Upper lobe of right lung (tissue), 1 donor: ENCODE results near the gene MYH7B. TPM values are rescaled to one million over a fixed set of nuclear protein-coding genes. Genes with fewer than 3 reads are reported as not detected.

Experiments used
- ATAC-seq: fragments of 200-7000 bp; cut with Tn5 transposase; one replicate; pipeline ENCODE4 v1.9.1; 2020; ENCODE audit warnings: mild to moderate bottlenecking, moderate library complexity
- DNase-seq: peaks from one replicate; pipeline ENCODE4 v3.0.0-alpha.2; 2020
- H3K27ac ChIP-seq: fragments of 200-600 bp; one replicate; pipeline ENCODE4 v1.8.0; 2022
- H3K27me3 ChIP-seq: fragments of 200-600 bp; one replicate; pipeline ENCODE4 v1.8.0; 2022; ENCODE audit warnings: mild to moderate bottlenecking
- H3K36me3 ChIP-seq: fragments of 200-600 bp; one replicate; pipeline ENCODE4 v1.8.0; 2022
- H3K4me1 ChIP-seq: fragments of 200-600 bp; one replicate; pipeline ENCODE4 v1.8.0; 2022
- H3K4me3 ChIP-seq: fragments of 200-600 bp; one replicate; pipeline ENCODE4 v1.8.0; 2022; ENCODE audit warnings: mild to moderate bottlenecking
- H3K9me3 ChIP-seq: fragments of 200-600 bp; one replicate; pipeline ENCODE4 v1.8.0; 2022
- CTCF ChIP-seq: fragments of 200-600 bp; IDR thresholded peaks from one replicate; pipeline ENCODE4 v1.8.0; 2022; ENCODE audit warnings: antibody characterized with exemption
- intact Hi-C: fragments of 100-400 bp; cut with DNase I; formaldehyde crosslinking; loops from one replicate; pipeline ENCODE4 v1.11.0; 2022
- total RNA-seq: library from RNA; stranded (reverse); fragmentation: NEBNext Ultra II Directional; extraction: Animal tissue kit (Norgen Biotek cat#: 25700); gene quantifications from one replicate; pipeline ENCODE4 v1.2.1, GENCODE V29; 2021
- donor health status: DM: no; HTN: yes; CAD: no; lungs with severe emphysema.

MYH7B gene
- total RNA-seq, 1 donor from 2014 or later = 1.8 TPM

DNA sequence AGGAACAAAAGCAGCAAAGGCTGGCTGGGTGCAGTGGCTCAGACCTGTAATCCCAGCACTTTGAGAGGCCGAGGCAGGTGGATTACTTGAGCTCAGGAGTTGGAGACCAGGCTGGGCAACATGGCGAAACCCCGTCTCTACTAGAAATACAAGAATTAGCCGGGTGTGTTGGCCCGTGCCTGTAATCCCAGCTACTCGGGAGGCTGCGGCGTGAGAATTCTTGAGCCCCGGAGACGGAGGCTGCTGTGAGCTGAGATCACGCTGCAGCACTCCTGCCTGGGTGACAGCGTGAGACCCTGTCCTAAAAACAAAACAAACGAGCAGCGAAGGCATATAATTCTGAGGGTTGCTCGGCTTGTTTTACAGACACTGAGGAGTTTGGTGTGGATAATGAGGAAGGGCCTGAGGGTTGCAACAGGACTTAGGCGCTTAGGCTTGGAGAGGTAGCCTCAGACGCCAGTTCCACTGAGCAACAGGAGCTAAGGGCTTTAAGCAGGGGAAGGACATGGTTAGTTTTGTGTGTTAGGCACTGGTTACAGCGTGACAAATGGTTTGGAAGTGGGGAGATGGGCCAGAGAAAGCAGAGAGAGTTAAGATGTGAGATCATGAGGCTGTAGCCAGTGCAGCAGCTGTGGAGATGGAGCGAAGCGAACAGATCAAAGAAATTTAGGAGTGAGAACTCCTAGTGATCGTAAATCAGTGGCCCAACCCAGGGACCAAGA lies 1.2 kb downstream of the MYH7B start:
- Histone ChIP-seq H3K9me3 (no peaks in the 10 kb centered on the region), H3K4me3 (no peak overlapping the region), H3K36me3 (no peaks in the 10 kb centered on the region), H3K27ac (peak overlapping the region; percentile 87), H3K4me1 (peaks cover 12% of the 10 kb centered on the region), H3K27me3 (no peaks in the 10 kb centered on the region)
- DNase-seq (no peak), ATAC-seq (no peak)
- no peak for TF ChIP-seq CTCF
- intact Hi-C loops = loop anchor here (5.0 kb wide), 1 partner anchor 85 kb away; the partner anchor contains the start of gene GGT7

GRCh38 chr20:34964486-34964885 lies 8.8 kb downstream of the MYH7B start:
- DNase-seq (no peak), ATAC-seq (no peak)
- no peaks in the 10 kb centered on the region for H3K36me3 ChIP-seq
- H3K9me3 ChIP-seq = no peaks in the 10 kb centered on the region
- no peaks in the 10 kb centered on the region for H3K4me1 ChIP-seq
- intact Hi-C loops = no loop called here
- no peak overlapping the region for H3K4me3 ChIP-seq
- H3K27ac ChIP-seq = no peak overlapping the region
- TF ChIP-seq CTCF = no peak
- H3K27me3 ChIP-seq = no peaks in the 10 kb centered on the region

GRCh38 chr20:34965051-34965450 lies 9.4 kb downstream of the MYH7B start:
- H3K9me3 ChIP-seq = no peaks in the 10 kb centered on the region
- DNase-seq (no peak), ATAC-seq (no peak)
- H3K27ac ChIP-seq = no peak overlapping the region
- H3K4me3 ChIP-seq = no peak overlapping the region
- no peak for TF ChIP-seq CTCF
- H3K36me3 ChIP-seq = no peaks in the 10 kb centered on the region
- no peaks in the 10 kb centered on the region for H3K4me1 ChIP-seq
- H3K27me3 ChIP-seq = no peaks in the 10 kb centered on the region
- intact Hi-C loops = no loop called here

DNA sequence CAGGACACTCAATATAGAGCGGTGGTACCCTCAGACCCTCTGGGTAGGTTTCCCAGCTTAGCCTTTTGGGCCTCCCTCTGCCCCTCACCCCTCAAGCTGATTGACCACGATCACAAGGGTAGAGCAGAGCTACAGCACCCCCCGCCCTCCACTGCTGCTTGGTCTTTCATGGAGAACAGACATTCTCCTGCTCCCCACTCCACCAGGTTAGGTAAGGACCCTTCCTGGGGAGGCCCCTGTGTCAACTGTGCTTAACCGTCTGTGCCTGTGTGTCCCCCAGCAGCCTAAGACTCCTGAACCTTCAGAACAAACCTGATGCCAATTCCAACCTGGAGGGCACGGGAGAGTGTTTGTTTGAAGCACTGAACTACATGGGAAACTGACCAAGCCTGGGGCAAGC lies 11.8 kb downstream of the MYH7B start:
- no peak for DNase-seq
- Histone ChIP-seq H3K4me3 (no peak overlapping the region), H3K27me3 (no peaks in the 10 kb centered on the region), H3K9me3 (no peaks in the 10 kb centered on the region), H3K36me3 (no peaks in the 10 kb centered on the region), H3K4me1 (no peaks in the 10 kb centered on the region), H3K27ac (no peak overlapping the region)
- intact Hi-C loops = no loop called here
- no peak for TF ChIP-seq CTCF
- no peak for ATAC-seq

GRCh38 chr20:34968042-34968775 lies 12.5 kb downstream of the MYH7B start:
- H3K36me3 ChIP-seq = no peaks in the 10 kb centered on the region
- no peaks in the 10 kb centered on the region for H3K4me1 ChIP-seq
- H3K27me3 ChIP-seq = no peaks in the 10 kb centered on the region
- no peak for TF ChIP-seq CTCF
- H3K9me3 ChIP-seq = no peaks in the 10 kb centered on the region
- no peak overlapping the region for H3K27ac ChIP-seq
- intact Hi-C loops = no loop called here
- no peak overlapping the region for H3K4me3 ChIP-seq
- ATAC-seq (no peak), DNase-seq (no peak)
